Measurements from ENCODE around the gene EYS. TPM values are rescaled to one million over a fixed set of nuclear protein-coding genes. Genes with fewer than 3 reads are reported as not detected.

Gene EYS
- total RNA-seq, 6 experiments from 2014 or later = 0.54 to 2.3 (median 0.74) TPM; not detected in 1

- Histone ChIP-seq H3K27me3 (no peaks in the 10 kb centered on the region), H3K27ac (no peak overlapping the region), H3K9me3 (no peaks in the 10 kb centered on the region), H3K4me3 (no peak overlapping the region), H3K4me1 (no peaks in the 10 kb centered on the region), H3K36me3 (no peaks in the 10 kb centered on the region)
- 16% methylated on average over 2 of the region's 2 CpGs for WGBS (ENCODE audit: insufficient coverage, low coverage, low lambda C conversion rate, missing lambda C conversion rate)
- no peak for TF ChIP-seq CTCF (IDR thresholded peaks at IDR 0.05)
- TF ChIP-seq POLR2A (IDR thresholded peaks at IDR 0.05) = no peak
- intact Hi-C loops (cut with DNase I) = no loop called here
- ATAC-seq (peak in 2 of 4 donors; percentile 37 to 39), DNase-seq (no peak)
Observed at GRCh38 chr6:64504503-64504902, 1202.5 kb downstream of the EYS start.

DNA sequence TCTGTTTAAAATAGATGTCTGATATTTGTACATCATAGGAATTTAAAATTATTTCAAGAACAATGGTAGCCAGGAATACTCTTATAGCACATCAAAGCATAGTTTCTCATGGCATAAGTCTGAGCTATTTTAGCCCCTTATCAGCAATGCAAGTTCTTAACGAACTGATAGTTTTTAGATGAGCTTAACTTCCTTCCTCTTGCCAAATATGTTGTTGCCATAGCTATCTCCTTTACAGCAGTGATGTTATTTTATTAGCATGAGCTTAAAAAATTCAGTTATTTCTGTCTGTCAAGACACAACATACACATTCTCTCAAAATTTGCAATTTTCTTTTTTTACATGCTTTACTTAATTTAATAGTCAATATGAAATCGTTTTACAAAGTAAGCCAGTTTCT, 1204.2 kb downstream of the EYS start:
- intact Hi-C loops (cut with DNase I) = no loop called here
- Histone ChIP-seq H3K36me3 (no peaks in the 10 kb centered on the region), H3K27me3 (no peaks in the 10 kb centered on the region), H3K27ac (no peak overlapping the region), H3K9me3 (no peaks in the 10 kb centered on the region), H3K4me3 (no peak overlapping the region), H3K4me1 (no peaks in the 10 kb centered on the region)
- 21% methylated on average over 2 of the region's 2 CpGs for WGBS (ENCODE audit: insufficient coverage, low coverage, low lambda C conversion rate, missing lambda C conversion rate)
- DNase-seq = no peak
- TF ChIP-seq CTCF (IDR thresholded peaks at IDR 0.05) = no peak
- no peak for TF ChIP-seq POLR2A (IDR thresholded peaks at IDR 0.05)
- no peak for ATAC-seq

- H3K27me3 ChIP-seq = no peaks in the 10 kb centered on the region
- DNase-seq (no peak), ATAC-seq (no peak)
- H3K27ac ChIP-seq = no peak overlapping the region
- H3K4me3 ChIP-seq = no peak overlapping the region
- H3K9me3 ChIP-seq = no peaks in the 10 kb centered on the region
- TF ChIP-seq POLR2A (IDR thresholded peaks at IDR 0.05) = no peak
- H3K4me1 ChIP-seq = no peaks in the 10 kb centered on the region
- 72% methylated on average over 2 of the region's 2 CpGs for WGBS (ENCODE audit: insufficient coverage, low coverage, low lambda C conversion rate, missing lambda C conversion rate)
- H3K36me3 ChIP-seq = no peaks in the 10 kb centered on the region
- intact Hi-C loops (cut with DNase I) = no loop called here
Observed at GRCh38 chr6:64497634-64498033, 1209.4 kb downstream of the EYS start.

DNA sequence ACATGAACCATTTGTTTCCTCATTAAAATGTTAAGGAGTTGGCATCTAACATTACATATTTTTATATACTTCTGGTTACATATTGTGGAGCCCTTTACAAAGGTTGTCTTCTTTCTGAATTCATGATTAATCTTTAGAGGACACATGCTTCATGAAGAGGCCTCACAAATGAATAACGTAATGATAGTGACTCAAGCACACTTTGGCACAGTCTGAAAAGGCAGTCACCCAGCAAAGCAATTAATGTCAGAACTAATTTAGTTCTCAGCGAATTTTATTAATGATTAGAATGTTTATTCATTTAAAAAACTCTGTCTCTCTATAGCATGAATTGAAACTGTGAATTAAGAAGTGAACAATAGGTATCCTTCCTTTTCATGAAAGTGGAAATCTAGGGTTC, 1217.3 kb downstream of the EYS start:
- no peak for TF ChIP-seq POLR2A (IDR thresholded peaks at IDR 0.05)
- ATAC-seq = no peak
- WGBS (ENCODE audit: insufficient coverage, low coverage, low lambda C conversion rate, missing lambda C conversion rate) = 34% methylated on average over 2 of the region's 2 CpGs

GRCh38 chr6:64486578-64487351, 1220.3 kb downstream of the EYS start:
- Histone ChIP-seq H3K4me3 (no peak overlapping the region), H3K36me3 (no peaks in the 10 kb centered on the region), H3K27me3 (no peaks in the 10 kb centered on the region), H3K9me3 (no peaks in the 10 kb centered on the region), H3K27ac (no peak overlapping the region), H3K4me1 (no peaks in the 10 kb centered on the region)
- intact Hi-C loops (cut with DNase I) = no loop called here
- WGBS (ENCODE audit: insufficient coverage, low coverage, low lambda C conversion rate, missing lambda C conversion rate) = 72% methylated on average over 3 of the region's 3 CpGs
- TF ChIP-seq CTCF (IDR thresholded peaks at IDR 0.05) (no peak), POLR2A (IDR thresholded peaks at IDR 0.05) (no peak)
- DNase-seq (no peak), ATAC-seq (no peak)

More for the DNA sequence above, 1217.3 kb downstream of the EYS start:
- Histone ChIP-seq H3K4me3 (no peak overlapping the region), H3K27me3 (no peaks in the 10 kb centered on the region), H3K9me3 (no peaks in the 10 kb centered on the region), H3K27ac (no peak overlapping the region), H3K4me1 (no peaks in the 10 kb centered on the region), H3K36me3 (no peaks in the 10 kb centered on the region)
- no peak for DNase-seq
- intact Hi-C loops (cut with DNase I) = no loop called here
